HCT116 (cell line): Measurements from ENCODE around the gene GPD2. TPM values are rescaled to one million over a fixed set of nuclear protein-coding genes. Genes with fewer than 3 reads are reported as not detected.

ENCODE experiments used
- ATAC-seq: fragments of 200-7000 bp; cut with Tn5 transposase; 2 replicates; pipeline ENCODE4 v1.9.1; 2020; ENCODE audit warnings: mild to moderate bottlenecking, moderate library complexity
- BruUV-seq: library from RNA; stranded (reverse); fragments of 400-500 nt; replicated peaks from 2 replicates; lab custom pipeline; 2021; lab: Mats Ljungman, UMichigan
- CTCF ChIA-PET: fragments of 300-600 bp; sonication (Branson Sonifier 250); formaldehyde crosslinking; loops from one replicate; lab custom pipeline; 2021; ENCODE audit warnings: antibody characterized with exemption; lab: Charles Lee
- POLR2A ChIA-PET: fragments of 300-600, 350-600 bp; sonication (Branson Sonifier 250); formaldehyde crosslinking; loops from one replicate; lab custom pipeline; 2021; ENCODE audit warnings: antibody characterized with exemption; lab: Charles Lee
- RAD21 ChIA-PET, 2 experiments: fragments of 300-600 bp; sonication (Branson Sonifier 250); formaldehyde crosslinking; loops; one replicate each; lab custom pipeline; 2023; ENCODE audit warnings: low total read pairs in 2 of 2; ENCODE audit not compliant: uncharacterized antibody in 2 of 2, unreplicated experiment in 2 of 2, low non-redundant PET in 1 of 2; lab: Charles Lee
- DNase-seq: peaks from one replicate; pipeline ENCODE4 v3.0.0-alpha.2; 2010; ENCODE audit warnings: low read depth, low spot score
- H2AFZ ChIP-seq: fragments of 200-600 bp; shearing (Covaris generic), sonication (generic); 2 replicates; pipeline ENCODE4 v1.6.1; 2017; ENCODE audit warnings: low read depth, mixed run types, mixed read lengths, antibody characterized with exemption, low read length; ENCODE audit not compliant: poor library complexity, severe bottlenecking
- H3K27ac ChIP-seq: 2 replicates; pipeline ENCODE4 v1.5.1; 2012; ENCODE audit warnings: low read depth, low read length
- H3K27me3 ChIP-seq: fragments of 200-600 bp; sonication (generic); 2 replicates; pipeline ENCODE4 v1.6.1; 2016; ENCODE audit warnings: mixed run types, low read length, mixed read lengths; ENCODE audit not compliant: insufficient read depth
- H3K36me3 ChIP-seq, 2 experiments: fragments of 200-500 bp in 1 of 2; fragments of 200-600 bp in 1 of 2; sonication (Bioruptor generic) in 1 of 2; sonication (generic) in 1 of 2; 2 replicates each; pipeline versions ENCODE4 v1.5.1 to v1.6.1; 2014 to 2016; ENCODE audit warnings: low read length in 2 of 2, inconsistent platforms in 1 of 2, mixed read lengths in 1 of 2, mixed run types in 1 of 2; ENCODE audit not compliant: insufficient read depth in 2 of 2, control insufficient read depth in 1 of 2
- H3K4me1 ChIP-seq, 2 experiments: fragments of 200-600 bp in 1 of 2; sonication (generic) in 1 of 2; 2 replicates each; pipeline versions ENCODE4 v1.5.1 to v1.6.1; 2012 to 2017; ENCODE audit warnings: low read length in 2 of 2, inconsistent platforms in 1 of 2, mild to moderate bottlenecking in 1 of 2, mixed read lengths in 1 of 2, mixed run types in 1 of 2, moderate library complexity in 1 of 2; ENCODE audit not compliant: insufficient read depth in 2 of 2, control insufficient read depth in 1 of 2
- H3K4me2 ChIP-seq: fragments of 200-600 bp; sonication (generic); 2 replicates; pipeline ENCODE4 v1.6.1; 2017; ENCODE audit warnings: mixed run types, low read length, mixed read lengths
- H3K4me3 ChIP-seq, 2 experiments: fragments of 200-600 bp in 1 of 2; sonication (generic) in 1 of 2; replicated peaks in 1 of 2; 2 replicates each; pipeline ENCODE4 v1.5.1; 2011 to 2016; ENCODE audit warnings: low read length in 2 of 2, control low read depth in 1 of 2, low read depth in 1 of 2, mild to moderate bottlenecking in 1 of 2, mixed read lengths in 1 of 2, mixed run types in 1 of 2
- H3K79me2 ChIP-seq: fragments of 200-600 bp; sonication (generic); 2 replicates; pipeline ENCODE4 v1.6.1; 2017; ENCODE audit warnings: mild to moderate bottlenecking, mixed run types, low read length, moderate library complexity, mixed read lengths; ENCODE audit not compliant: insufficient read depth
- H3K9ac ChIP-seq: fragments of 200-600 bp; sonication (generic); 2 replicates; pipeline ENCODE4 v1.6.1; 2016; ENCODE audit warnings: low read length, mixed read lengths
- H3K9me2 ChIP-seq: fragments of 200-600 bp; sonication (generic), shearing (Covaris generic); 2 replicates; pipeline ENCODE4 v1.6.1; 2017; ENCODE audit warnings: mixed run types, mild to moderate bottlenecking, moderate library complexity; ENCODE audit not compliant: insufficient read depth
- H3K9me3 ChIP-seq, 2 experiments: fragments of 200-500 bp in 1 of 2; fragments of 200-600 bp in 1 of 2; sonication (Bioruptor generic) in 1 of 2; sonication (generic) in 1 of 2; 2 replicates each; pipeline ENCODE4 v1.6.1; 2014 to 2017; ENCODE audit warnings: low read length in 2 of 2, mixed read lengths in 2 of 2, inconsistent platforms in 1 of 2, low read depth in 1 of 2, mild to moderate bottlenecking in 1 of 2, mixed run types in 1 of 2, moderate library complexity in 1 of 2; ENCODE audit not compliant: control insufficient read depth in 1 of 2, insufficient read depth in 1 of 2
- H4K20me1 ChIP-seq: fragments of 200-600 bp; sonication (generic), shearing (Covaris generic); 2 replicates; pipeline ENCODE4 v1.6.1; 2017; ENCODE audit warnings: mixed run types, mild to moderate bottlenecking, moderate library complexity; ENCODE audit not compliant: insufficient read depth
- RAD21 ChIP-seq: IDR thresholded peaks from 2 replicates; pipeline ENCODE4 v1.6.1; 2012; ENCODE audit warnings: low read depth, mild to moderate bottlenecking
- SRF ChIP-seq: IDR thresholded peaks from 2 replicates; pipeline ENCODE4 v1.6.1; 2012; ENCODE audit warnings: low read depth
- YY1 ChIP-seq: IDR thresholded peaks from 2 replicates; pipeline ENCODE4 v1.6.1; 2011; ENCODE audit warnings: low read length, low read depth, moderate library complexity, mild to moderate bottlenecking; ENCODE audit not compliant: insufficient replicate concordance; ENCODE audit errors: extremely low read depth
- ZNF274 ChIP-seq: fragments of 200-500 bp; sonication (Bioruptor generic); IDR thresholded peaks from 2 replicates; pipeline ENCODE4 v1.6.1; 2014; ENCODE audit warnings: mild to moderate bottlenecking, low read depth, low read length, inconsistent platforms
- intact Hi-C: fragments of 100-400 bp; cut with micrococcal nuclease; formaldehyde crosslinking; loops from 2 replicates; pipeline ENCODE4 v1.10.0; 2022
- total RNA-seq: library from RNA; stranded (reverse); gene quantifications from one replicate; pipeline ENCODE4 v1.2.1, GENCODE V29; 2021; ENCODE audit not compliant: unreplicated experiment
- TF ChIP-seq, protein P1 (sequence below): IDR thresholded peaks from 2 replicates; pipeline ENCODE4 v1.6.1; 2012; ENCODE audit warnings: low read depth
- TF ChIP-seq, protein P2 (sequence below): IDR thresholded peaks from 2 replicates; pipeline ENCODE4 v1.6.1; 2011; ENCODE audit warnings: mild to moderate bottlenecking, low read length, moderate library complexity; ENCODE audit not compliant: insufficient replicate concordance; ENCODE audit errors: extremely low read depth

Gene GPD2
- total RNA-seq, 1 experiment from 2014 or later = 80.7 TPM

DNA sequence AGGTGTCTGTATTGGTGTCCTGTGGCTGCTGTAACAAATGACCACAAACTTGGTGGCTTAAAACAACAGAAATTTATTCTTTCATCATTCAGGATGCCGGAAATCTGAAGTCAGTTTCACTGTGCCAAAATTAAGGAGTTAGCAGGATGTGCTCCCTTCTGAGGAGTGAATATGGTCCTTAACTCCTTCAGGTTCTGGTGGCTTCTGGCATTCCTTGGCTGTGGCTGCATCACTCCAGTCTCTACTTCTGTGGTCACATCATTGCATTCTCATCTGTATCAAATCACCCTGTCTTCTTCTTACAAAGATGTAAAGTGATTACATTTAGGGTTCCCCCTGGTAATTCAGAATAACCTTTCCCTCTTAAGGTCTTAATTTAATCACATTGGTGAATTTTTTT is 12.6 kb downstream of the GPD2 start (continued):
- TF ChIP-seq, protein P1, sequence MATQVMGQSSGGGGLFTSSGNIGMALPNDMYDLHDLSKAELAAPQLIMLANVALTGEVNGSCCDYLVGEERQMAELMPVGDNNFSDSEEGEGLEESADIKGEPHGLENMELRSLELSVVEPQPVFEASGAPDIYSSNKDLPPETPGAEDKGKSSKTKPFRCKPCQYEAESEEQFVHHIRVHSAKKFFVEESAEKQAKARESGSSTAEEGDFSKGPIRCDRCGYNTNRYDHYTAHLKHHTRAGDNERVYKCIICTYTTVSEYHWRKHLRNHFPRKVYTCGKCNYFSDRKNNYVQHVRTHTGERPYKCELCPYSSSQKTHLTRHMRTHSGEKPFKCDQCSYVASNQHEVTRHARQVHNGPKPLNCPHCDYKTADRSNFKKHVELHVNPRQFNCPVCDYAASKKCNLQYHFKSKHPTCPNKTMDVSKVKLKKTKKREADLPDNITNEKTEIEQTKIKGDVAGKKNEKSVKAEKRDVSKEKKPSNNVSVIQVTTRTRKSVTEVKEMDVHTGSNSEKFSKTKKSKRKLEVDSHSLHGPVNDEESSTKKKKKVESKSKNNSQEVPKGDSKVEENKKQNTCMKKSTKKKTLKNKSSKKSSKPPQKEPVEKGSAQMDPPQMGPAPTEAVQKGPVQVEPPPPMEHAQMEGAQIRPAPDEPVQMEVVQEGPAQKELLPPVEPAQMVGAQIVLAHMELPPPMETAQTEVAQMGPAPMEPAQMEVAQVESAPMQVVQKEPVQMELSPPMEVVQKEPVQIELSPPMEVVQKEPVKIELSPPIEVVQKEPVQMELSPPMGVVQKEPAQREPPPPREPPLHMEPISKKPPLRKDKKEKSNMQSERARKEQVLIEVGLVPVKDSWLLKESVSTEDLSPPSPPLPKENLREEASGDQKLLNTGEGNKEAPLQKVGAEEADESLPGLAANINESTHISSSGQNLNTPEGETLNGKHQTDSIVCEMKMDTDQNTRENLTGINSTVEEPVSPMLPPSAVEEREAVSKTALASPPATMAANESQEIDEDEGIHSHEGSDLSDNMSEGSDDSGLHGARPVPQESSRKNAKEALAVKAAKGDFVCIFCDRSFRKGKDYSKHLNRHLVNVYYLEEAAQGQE = no peak
- TF ChIP-seq ZNF274 (no peak), YY1 (no peak), RAD21 (no peak)

DNA sequence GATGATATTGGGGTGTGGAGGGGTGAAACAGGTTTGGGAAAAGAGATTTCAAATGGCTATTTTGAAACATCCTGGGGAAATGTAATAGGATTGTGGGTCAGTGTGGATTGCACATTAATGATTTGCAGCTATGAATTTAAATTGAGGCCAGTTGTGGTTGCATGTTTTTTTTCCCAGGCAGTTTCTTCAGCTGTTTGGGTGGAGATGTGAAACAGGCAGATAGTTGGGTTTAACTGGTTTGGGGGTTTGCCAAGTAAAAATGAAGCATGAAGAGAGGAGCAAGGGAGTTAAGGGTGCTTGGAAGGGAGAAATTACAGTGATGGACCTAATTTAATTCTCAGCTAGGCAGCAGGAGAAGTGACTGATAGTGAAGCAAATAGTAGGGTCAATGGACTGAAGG is 16.8 kb downstream of the GPD2 start:
- Histone ChIP-seq H4K20me1 (no peaks in the 10 kb centered on the region), H3K36me3 (no peaks in the 10 kb centered on the region; a peak in 1 of 4 replicates), H3K9me3 (no peaks in the 10 kb centered on the region), H2AFZ (no peak overlapping the region), H3K27me3 (no peaks in the 10 kb centered on the region), H3K9me2 (no peaks in the 10 kb centered on the region), H3K4me2 (no peak overlapping the region), H3K4me1 (peaks cover 0 to 42% of the 10 kb centered on the region in 2 experiments; a peak in 2 of 4 replicates), H3K79me2 (peaks cover 71% of the 10 kb centered on the region), H3K27ac (no peak overlapping the region), H3K4me3 (no peak overlapping the region), H3K9ac (no peak overlapping the region)
- ChIA-PET CTCF (no interaction called here), RAD21 (no interaction called here), POLR2A (no interaction called here)
- intact Hi-C loops = no loop called here
- no peak for ATAC-seq
- BruUV-seq = no TSS peak
- TF ChIP-seq, protein P2, sequence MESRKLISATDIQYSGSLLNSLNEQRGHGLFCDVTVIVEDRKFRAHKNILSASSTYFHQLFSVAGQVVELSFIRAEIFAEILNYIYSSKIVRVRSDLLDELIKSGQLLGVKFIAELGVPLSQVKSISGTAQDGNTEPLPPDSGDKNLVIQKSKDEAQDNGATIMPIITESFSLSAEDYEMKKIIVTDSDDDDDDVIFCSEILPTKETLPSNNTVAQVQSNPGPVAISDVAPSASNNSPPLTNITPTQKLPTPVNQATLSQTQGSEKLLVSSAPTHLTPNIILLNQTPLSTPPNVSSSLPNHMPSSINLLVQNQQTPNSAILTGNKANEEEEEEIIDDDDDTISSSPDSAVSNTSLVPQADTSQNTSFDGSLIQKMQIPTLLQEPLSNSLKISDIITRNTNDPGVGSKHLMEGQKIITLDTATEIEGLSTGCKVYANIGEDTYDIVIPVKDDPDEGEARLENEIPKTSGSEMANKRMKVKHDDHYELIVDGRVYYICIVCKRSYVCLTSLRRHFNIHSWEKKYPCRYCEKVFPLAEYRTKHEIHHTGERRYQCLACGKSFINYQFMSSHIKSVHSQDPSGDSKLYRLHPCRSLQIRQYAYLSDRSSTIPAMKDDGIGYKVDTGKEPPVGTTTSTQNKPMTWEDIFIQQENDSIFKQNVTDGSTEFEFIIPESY = no peak
- TF ChIP-seq, protein P1 = no peak
- TF ChIP-seq SRF = no peak
- no peak for DNase-seq
